PFSK-1 (cell line): ENCODE data around the gene CD82.

Source experiments
- TAF1 ChIP-seq: IDR thresholded peaks from 2 replicates; pipeline ENCODE4 v1.6.1; 2012; ENCODE audit warnings: low read length, control low read depth, borderline replicate concordance; ENCODE audit not compliant: insufficient read depth
- TF ChIP-seq, protein P1 (sequence below), 2 experiments: IDR thresholded peaks; 2 replicates each; pipeline versions ENCODE4 v1.6.1 to v1.8.0; 2011 to 2012; ENCODE audit warnings: low read depth in 2 of 2, low read length in 2 of 2, control low read depth in 1 of 2, inconsistent platforms in 1 of 2, mild to moderate bottlenecking in 1 of 2, moderate library complexity in 1 of 2; ENCODE audit not compliant: insufficient read depth in 1 of 2

DNA sequence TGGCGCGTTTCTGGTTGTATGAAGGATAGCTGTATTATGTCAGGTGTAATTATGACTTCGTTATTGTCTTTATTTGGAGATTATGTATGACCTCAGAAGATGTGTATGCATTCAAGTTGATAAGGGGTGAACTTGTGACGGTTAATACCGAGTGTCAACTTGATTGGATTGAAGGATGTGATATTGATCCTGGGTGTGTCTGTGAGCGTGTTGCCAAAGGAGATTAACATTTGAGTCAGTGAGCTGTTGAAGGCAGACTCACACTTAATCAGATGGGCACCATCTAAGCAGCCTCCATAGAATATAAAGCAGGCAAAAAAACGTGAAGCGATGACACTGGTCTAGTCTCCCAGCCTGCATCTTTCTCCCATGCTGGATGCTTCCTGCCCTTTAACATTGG is 15.3 kb upstream of the CD82 start:
- no peak for TF ChIP-seq TAF1
- TF ChIP-seq, protein P1, sequence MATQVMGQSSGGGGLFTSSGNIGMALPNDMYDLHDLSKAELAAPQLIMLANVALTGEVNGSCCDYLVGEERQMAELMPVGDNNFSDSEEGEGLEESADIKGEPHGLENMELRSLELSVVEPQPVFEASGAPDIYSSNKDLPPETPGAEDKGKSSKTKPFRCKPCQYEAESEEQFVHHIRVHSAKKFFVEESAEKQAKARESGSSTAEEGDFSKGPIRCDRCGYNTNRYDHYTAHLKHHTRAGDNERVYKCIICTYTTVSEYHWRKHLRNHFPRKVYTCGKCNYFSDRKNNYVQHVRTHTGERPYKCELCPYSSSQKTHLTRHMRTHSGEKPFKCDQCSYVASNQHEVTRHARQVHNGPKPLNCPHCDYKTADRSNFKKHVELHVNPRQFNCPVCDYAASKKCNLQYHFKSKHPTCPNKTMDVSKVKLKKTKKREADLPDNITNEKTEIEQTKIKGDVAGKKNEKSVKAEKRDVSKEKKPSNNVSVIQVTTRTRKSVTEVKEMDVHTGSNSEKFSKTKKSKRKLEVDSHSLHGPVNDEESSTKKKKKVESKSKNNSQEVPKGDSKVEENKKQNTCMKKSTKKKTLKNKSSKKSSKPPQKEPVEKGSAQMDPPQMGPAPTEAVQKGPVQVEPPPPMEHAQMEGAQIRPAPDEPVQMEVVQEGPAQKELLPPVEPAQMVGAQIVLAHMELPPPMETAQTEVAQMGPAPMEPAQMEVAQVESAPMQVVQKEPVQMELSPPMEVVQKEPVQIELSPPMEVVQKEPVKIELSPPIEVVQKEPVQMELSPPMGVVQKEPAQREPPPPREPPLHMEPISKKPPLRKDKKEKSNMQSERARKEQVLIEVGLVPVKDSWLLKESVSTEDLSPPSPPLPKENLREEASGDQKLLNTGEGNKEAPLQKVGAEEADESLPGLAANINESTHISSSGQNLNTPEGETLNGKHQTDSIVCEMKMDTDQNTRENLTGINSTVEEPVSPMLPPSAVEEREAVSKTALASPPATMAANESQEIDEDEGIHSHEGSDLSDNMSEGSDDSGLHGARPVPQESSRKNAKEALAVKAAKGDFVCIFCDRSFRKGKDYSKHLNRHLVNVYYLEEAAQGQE (IDR thresholded peaks at IDR 0.05; ENCODE audit: insufficient read depth in 1 of 2, low read depth in 2 of 2, low read length in 2 of 2) = no peak
